ENCODE results near the gene DCLK1. TPM values are rescaled to one million over a fixed set of nuclear protein-coding genes. Genes with fewer than 3 reads are reported as not detected.

Gene DCLK1
- total RNA-seq, 1 experiment from 2014 or later = not detected

DNA sequence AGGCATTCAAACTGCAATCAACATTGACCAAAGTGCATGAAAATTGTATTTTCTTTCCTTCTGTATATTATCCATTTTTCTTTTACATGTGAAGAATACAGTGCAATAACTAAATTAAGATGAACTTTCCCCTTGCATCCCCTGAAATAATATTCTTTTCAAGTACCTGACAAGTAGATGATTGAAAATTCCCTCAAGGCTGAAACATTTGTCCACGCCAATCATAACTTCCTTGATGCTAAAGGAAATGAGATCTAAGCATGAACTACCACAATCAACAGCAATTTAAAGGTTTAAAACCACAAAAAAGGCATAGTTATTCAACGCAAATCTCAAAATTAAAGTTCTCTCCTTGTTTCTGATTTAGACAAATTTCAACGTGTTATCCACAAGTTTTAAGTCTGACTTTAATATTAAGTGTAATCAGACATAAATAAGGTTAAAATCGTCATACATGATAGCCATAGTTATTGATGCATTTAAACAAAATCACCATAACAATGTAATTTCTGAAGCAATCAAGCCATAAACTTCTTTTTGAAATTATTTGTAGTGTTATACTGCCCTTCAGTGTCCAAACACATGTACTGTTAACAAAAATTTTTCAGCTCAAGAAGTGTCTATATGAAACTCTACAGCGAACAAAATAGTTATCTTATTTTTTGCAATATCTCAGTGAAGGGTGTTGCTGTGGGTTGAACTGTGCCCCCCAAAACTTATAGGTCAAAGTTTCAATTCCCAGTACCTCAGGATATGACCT is 169.5 kb downstream of the DCLK1 start:
- Histone ChIP-seq H3K27me3 (replicated peaks; ENCODE audit: control insufficient read depth, insufficient read depth, low read length) (no peaks in the 10 kb centered on the region), H3K4me3 (ENCODE audit: low read depth, low read length) (no peak overlapping the region), H3K4me1 (no peaks in the 10 kb centered on the region), H3K36me3 (ENCODE audit: control insufficient read depth, insufficient read depth, low read length) (no peaks in the 10 kb centered on the region), H3K9me3 (no peaks in the 10 kb centered on the region)
- Mint-ChIP-seq H3K27ac (ENCODE audit: unreplicated experiment) (no peak overlapping the region), H3K36me3 (ENCODE audit: insufficient read depth, unreplicated experiment) (no peaks in the 10 kb centered on the region), H3K4me1 (ENCODE audit: low read depth, unreplicated experiment) (no peaks in the 10 kb centered on the region), H3K9me3 (ENCODE audit: unreplicated experiment) (no peaks in the 10 kb centered on the region), H3K4me3 (ENCODE audit: unreplicated experiment) (no peak overlapping the region), H3K27me3 (ENCODE audit: insufficient read depth, unreplicated experiment) (no peaks in the 10 kb centered on the region)
- ChIA-PET POLR2A (no interaction called here), CTCF (no interaction called here)
- no peak for DNase-seq
- intact Hi-C loops (cut with micrococcal nuclease; ENCODE audit: unreplicated experiment) = no loop called here
- no TSS peak for BruUV-seq (replicated peaks)
- TF ChIP-seq CTCF (IDR thresholded peaks at IDR 0.05; ENCODE audit: insufficient read depth in 1 of 2, low read depth in 1 of 2, low read length in 1 of 2, severe bottlenecking in 1 of 2, unreplicated experiment in 1 of 2) = no peak

DNA sequence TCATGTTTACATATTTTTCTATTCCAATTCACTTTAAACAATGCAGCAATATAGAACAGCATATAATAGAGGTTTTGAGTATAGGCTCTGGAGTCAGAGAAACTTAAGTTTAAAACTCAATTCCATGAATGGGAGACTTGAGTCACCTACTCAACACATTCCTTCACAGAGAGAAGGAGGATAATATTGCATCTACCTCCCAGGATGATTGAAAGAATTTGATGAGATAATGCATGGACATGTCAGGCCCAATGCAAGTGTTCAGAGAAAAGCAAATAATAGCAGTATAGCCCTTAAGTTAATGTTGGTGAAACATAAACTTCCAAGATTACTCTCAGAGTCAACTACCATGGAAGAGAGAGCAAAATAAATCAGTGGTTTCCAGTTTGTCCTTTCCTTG is 170.2 kb downstream of the DCLK1 start:
- DNase-seq = no peak
- H3K27me3 ChIP-seq (replicated peaks; ENCODE audit: control insufficient read depth, insufficient read depth, low read length) = no peaks in the 10 kb centered on the region
- ChIA-PET POLR2A (no interaction called here), CTCF (no interaction called here)
- H3K36me3 ChIP-seq (ENCODE audit: control insufficient read depth, insufficient read depth, low read length) = no peaks in the 10 kb centered on the region
- Mint-ChIP-seq H3K36me3 (ENCODE audit: insufficient read depth, unreplicated experiment) (no peaks in the 10 kb centered on the region), H3K4me1 (ENCODE audit: low read depth, unreplicated experiment) (no peaks in the 10 kb centered on the region), H3K27ac (ENCODE audit: unreplicated experiment) (no peak overlapping the region), H3K4me3 (ENCODE audit: unreplicated experiment) (no peak overlapping the region), H3K27me3 (ENCODE audit: insufficient read depth, unreplicated experiment) (no peaks in the 10 kb centered on the region), H3K9me3 (ENCODE audit: unreplicated experiment) (no peaks in the 10 kb centered on the region)
- H3K4me1 ChIP-seq = no peaks in the 10 kb centered on the region
- no peaks in the 10 kb centered on the region for H3K9me3 ChIP-seq
- TF ChIP-seq CTCF (IDR thresholded peaks at IDR 0.05; ENCODE audit: insufficient read depth in 1 of 2, low read depth in 1 of 2, low read length in 1 of 2, severe bottlenecking in 1 of 2, unreplicated experiment in 1 of 2) = no peak
- BruUV-seq (replicated peaks) = no TSS peak
- intact Hi-C loops (cut with micrococcal nuclease; ENCODE audit: unreplicated experiment) = no loop called here
- no peak overlapping the region for H3K4me3 ChIP-seq (ENCODE audit: low read depth, low read length)

DNA sequence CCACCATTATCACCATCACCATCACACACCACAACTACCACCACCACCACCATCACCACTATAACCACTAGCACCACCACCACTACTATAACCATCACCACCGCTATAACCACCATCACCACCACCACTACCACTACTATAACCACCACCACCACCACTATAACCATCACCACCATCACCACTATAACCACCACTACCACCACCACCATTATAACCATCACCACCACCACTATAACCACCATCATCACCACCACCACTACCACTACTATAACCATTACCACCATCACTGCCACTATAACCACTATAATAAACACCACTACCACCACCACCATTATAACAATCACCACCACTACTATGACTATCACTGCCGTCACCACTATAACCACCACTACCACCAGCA is 173.2 kb downstream of the DCLK1 start:
- ChIA-PET POLR2A (no interaction called here), CTCF (no interaction called here)
- H3K36me3 ChIP-seq (ENCODE audit: control insufficient read depth, insufficient read depth, low read length) = no peaks in the 10 kb centered on the region
- Mint-ChIP-seq H3K9me3 (ENCODE audit: unreplicated experiment) (no peaks in the 10 kb centered on the region), H3K4me1 (ENCODE audit: low read depth, unreplicated experiment) (no peaks in the 10 kb centered on the region), H3K27ac (ENCODE audit: unreplicated experiment) (no peak overlapping the region), H3K27me3 (ENCODE audit: insufficient read depth, unreplicated experiment) (no peaks in the 10 kb centered on the region), H3K4me3 (ENCODE audit: unreplicated experiment) (no peak overlapping the region), H3K36me3 (ENCODE audit: insufficient read depth, unreplicated experiment) (no peaks in the 10 kb centered on the region)
- BruUV-seq (replicated peaks) = no TSS peak
- TF ChIP-seq CTCF (IDR thresholded peaks at IDR 0.05; ENCODE audit: insufficient read depth in 1 of 2, low read depth in 1 of 2, low read length in 1 of 2, severe bottlenecking in 1 of 2, unreplicated experiment in 1 of 2) = no peak
- no peak overlapping the region for H3K4me3 ChIP-seq (ENCODE audit: low read depth, low read length)
- no peaks in the 10 kb centered on the region for H3K4me1 ChIP-seq
- DNase-seq = no peak
- H3K27me3 ChIP-seq (replicated peaks; ENCODE audit: control insufficient read depth, insufficient read depth, low read length) = no peaks in the 10 kb centered on the region
- H3K9me3 ChIP-seq = no peaks in the 10 kb centered on the region
- intact Hi-C loops (cut with micrococcal nuclease; ENCODE audit: unreplicated experiment) = no loop called here
